Bronchial epithelial cell (primary cell): ENCODE data around the gene C4orf54. TPM values are rescaled to one million over a fixed set of nuclear protein-coding genes. Genes with fewer than 3 reads are reported as not detected.
A peak's percentile ranks its signal among the peaks of the same experiment; 100 is the strongest.

Experiments
- DNase-seq: peaks from one replicate; pipeline ENCODE4 v3.0.0-alpha.2; 2010; ENCODE audit warnings: low read depth
- FAIRE-seq: peaks from 2 replicates; lab custom pipeline; 2011; peaks lifted over from hg19 to GRCh38; lab: Jason Lieb, UNC
- H3K27me3 ChIP-seq: 2 replicates; pipeline ENCODE4 v1.5.1; 2011; ENCODE audit warnings: low read length; ENCODE audit not compliant: control insufficient read depth, insufficient read depth
- H3K36me3 ChIP-seq: 2 replicates; pipeline ENCODE4 v1.5.1; 2011; ENCODE audit warnings: low read length; ENCODE audit not compliant: control insufficient read depth, insufficient read depth
- H3K4me3 ChIP-seq: 2 replicates; pipeline ENCODE4 v1.5.1; 2011; ENCODE audit warnings: mild to moderate bottlenecking, low read depth, low read length, control low read depth
- total RNA-seq: library from RNA; depleted of rRNA; stranded (reverse); fragments of >200 nt; gene quantifications from 2 replicates; pipeline ENCODE4 v1.2.1, GENCODE V29; 2014
- TF ChIP-seq, protein P1 (sequence below): IDR thresholded peaks from 2 replicates; pipeline ENCODE4 v1.5.1; 2011; ENCODE audit warnings: mild to moderate bottlenecking, moderate library complexity, low read length, control low read depth, inconsistent platforms; ENCODE audit not compliant: insufficient read depth, severe bottlenecking

Gene C4orf54
- total RNA-seq, 1 donor from 2014 or later: under 0.01 TPM

DNA sequence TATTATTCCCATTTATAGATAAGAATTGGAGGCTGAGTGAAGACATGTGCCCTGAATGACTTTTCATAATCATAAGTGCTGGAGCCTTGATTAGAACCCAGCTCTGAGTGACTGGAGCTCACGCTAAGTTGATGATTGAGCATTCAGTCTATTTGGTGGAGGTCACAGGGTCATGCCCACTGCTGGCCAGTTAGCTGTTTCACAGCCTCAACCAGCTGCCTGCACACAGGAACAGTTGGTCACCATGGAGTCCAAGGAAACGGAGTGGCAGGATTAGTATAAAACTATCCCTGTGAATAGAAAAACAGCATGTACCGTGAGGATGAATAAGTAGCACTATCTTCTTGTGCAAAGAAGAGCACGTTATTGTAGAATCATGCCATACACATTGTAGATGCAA, 1.0 kb upstream of the C4orf54 start:
- FAIRE-seq (no peak), DNase-seq (no peak)
- no peak overlapping the region for H3K4me3 ChIP-seq
- no peaks in the 10 kb centered on the region for H3K36me3 ChIP-seq
- peaks cover 4% of the 10 kb centered on the region for H3K27me3 ChIP-seq
- TF ChIP-seq, protein P1, sequence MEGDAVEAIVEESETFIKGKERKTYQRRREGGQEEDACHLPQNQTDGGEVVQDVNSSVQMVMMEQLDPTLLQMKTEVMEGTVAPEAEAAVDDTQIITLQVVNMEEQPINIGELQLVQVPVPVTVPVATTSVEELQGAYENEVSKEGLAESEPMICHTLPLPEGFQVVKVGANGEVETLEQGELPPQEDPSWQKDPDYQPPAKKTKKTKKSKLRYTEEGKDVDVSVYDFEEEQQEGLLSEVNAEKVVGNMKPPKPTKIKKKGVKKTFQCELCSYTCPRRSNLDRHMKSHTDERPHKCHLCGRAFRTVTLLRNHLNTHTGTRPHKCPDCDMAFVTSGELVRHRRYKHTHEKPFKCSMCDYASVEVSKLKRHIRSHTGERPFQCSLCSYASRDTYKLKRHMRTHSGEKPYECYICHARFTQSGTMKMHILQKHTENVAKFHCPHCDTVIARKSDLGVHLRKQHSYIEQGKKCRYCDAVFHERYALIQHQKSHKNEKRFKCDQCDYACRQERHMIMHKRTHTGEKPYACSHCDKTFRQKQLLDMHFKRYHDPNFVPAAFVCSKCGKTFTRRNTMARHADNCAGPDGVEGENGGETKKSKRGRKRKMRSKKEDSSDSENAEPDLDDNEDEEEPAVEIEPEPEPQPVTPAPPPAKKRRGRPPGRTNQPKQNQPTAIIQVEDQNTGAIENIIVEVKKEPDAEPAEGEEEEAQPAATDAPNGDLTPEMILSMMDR: no peak

DNA sequence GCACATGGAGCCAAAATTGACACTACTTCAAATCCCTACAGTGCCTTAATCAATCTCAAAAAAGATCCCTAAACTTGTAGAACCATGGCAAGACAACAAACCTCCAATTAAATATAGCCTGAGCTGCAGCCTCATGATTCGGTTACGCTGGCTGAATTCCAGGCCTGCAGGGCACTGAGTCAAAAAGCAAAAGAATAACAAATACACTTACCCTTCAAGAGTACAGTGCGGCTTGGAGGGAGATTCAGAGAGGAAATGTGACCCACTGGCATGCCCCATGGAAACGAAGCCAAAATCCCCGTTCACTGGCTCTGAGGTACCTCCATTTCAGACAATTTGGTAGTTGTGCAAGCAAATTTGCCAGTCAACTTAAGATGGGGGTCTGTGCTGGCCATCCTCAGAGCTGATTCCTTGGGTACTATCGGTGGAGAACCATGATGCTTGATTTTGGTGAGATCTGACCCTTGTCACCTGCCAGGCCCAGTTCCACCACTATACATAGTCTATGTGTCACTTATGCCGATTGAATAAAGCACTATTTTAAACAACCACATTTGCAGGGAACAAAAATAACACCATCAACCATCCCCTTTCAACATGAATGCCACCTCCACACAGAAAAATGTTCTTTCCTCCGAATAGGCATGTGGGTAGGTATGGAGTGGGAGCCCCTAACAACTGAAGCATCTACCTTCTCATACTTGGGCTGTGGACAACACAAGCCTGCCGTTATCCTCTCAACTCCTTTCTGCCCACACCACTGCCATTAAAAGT, 2.1 kb downstream of the C4orf54 start:
- DNase-seq (peak; percentile 91), FAIRE-seq (peak; percentile 7)
- TF ChIP-seq, protein P1: no peak
- H3K27me3 ChIP-seq: peaks cover 5% of the 10 kb centered on the region
- no peaks in the 10 kb centered on the region for H3K36me3 ChIP-seq
- no peak overlapping the region for H3K4me3 ChIP-seq

DNA sequence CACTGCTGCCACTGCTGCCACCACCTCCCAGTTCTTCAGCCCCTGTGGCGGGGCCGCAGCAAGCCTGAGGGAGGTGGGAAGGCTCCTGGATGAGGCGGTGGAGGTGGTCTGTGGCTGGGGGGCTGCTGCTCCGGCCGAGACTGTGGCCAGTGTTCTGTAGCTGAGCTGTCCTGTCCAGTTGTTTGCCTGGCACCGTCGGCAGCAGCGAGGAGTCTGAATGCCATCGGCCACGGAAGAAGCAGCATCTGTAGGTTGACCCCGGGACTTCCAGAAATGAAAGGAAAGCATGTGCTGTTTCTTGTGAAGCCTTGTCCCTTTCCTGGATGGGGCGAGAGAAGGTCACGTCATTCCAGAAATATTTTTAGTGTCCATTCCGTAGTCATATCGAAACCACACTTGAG, 3.3 kb downstream of the C4orf54 start:
- TF ChIP-seq, protein P1: no peak
- H3K27me3 ChIP-seq: peaks cover 5% of the 10 kb centered on the region
- no peak for DNase-seq
- H3K36me3 ChIP-seq: no peaks in the 10 kb centered on the region
- no peak for FAIRE-seq
- H3K4me3 ChIP-seq: no peak overlapping the region

DNA sequence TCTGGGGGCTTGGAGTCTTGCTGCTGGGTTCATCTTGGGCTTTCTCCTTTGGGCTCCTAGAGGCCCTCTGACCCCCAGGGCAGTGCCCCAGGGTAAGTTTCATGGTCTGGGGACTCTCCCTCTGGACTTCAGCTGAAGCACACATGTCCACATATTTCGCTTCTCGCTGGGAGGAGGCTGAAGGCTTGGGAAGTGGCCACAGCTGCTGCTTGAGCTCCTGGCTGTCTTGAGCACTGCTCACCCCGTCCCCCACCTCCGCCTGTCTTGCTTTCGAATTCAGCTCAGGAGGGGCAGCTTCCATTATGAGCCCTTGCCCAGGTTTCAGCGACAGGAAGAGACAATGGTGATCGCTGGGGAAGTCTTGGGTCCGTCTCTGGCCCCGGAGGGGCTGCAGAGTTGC, 3.7 kb downstream of the C4orf54 start:
- peaks cover 5% of the 10 kb centered on the region for H3K27me3 ChIP-seq
- TF ChIP-seq, protein P1: no peak
- no peak overlapping the region for H3K4me3 ChIP-seq
- DNase-seq: no peak
- H3K36me3 ChIP-seq: no peaks in the 10 kb centered on the region
- no peak for FAIRE-seq

DNA sequence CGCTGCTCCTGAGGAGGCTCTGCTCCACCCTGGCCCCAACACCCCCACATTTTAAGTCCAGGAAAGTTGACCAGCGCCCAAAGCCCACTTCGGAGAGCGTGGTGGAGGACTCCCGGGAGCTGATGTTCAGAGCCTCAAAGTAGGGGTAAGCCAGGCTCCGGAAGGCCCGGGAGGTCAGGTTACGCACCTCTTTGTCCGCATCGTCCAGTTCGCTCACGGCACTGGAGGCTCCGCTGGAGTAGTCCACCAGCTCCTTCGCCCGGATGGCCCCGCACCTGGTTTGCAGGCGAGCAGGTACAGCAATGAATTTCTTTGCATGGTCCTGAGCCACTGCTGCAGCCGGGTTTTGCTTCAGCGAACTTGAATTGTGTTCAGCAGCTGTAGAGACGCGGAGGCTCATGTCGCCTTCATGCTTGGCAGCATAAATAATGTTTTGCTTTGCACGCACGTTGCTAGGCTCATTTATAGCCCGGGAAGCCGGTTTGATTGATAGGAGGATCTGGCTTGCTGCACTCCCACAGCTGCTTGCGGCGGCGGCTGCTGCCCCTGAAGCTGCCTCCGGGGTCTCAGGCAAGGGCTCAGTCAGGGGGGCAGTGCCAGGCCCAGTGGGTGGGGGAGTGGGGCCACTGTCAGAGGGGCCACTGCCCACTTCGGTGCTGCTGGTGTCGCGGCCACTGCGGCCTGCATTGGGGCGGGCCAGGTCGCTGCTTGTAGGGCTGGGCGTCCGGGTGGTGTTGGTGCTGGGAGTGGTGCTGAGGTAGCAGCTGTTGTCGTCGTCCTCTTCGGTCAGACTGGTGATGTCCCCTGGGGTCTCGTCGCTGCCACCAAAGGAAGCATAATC, 4.8 kb downstream of the C4orf54 start:
- H3K4me3 ChIP-seq: no peak overlapping the region
- peaks cover 7% of the 10 kb centered on the region for H3K27me3 ChIP-seq
- H3K36me3 ChIP-seq: no peaks in the 10 kb centered on the region
- FAIRE-seq: peak; percentile 7
- DNase-seq: no peak
- TF ChIP-seq, protein P1: no peak
